Measurements from ENCODE around the gene SFRP2.

SFRP2 gene

GRCh38 chr4:153773236-153773690 is 15.6 kb downstream of the SFRP2 start:
- DNase-seq (ENCODE audit: low read depth, low spot score), result peak; percentile 29

GRCh38 chr4:153771046-153771445 is 17.8 kb downstream of the SFRP2 start:
- DNase-seq (ENCODE audit: low read depth, low spot score), result no peak

GRCh38 chr4:153766758-153767157 is 22.1 kb downstream of the SFRP2 start:
- no peak for DNase-seq (ENCODE audit: low read depth, low spot score)

- no peak for DNase-seq (ENCODE audit: low read depth, low spot score)
These were observed 23.0 kb downstream of the SFRP2 start for GRCh38 chr4:153765894-153766293.

GRCh38 chr4:153764601-153765368 is 24.1 kb downstream of the SFRP2 start:
- DNase-seq (ENCODE audit: low read depth, low spot score), result peak; percentile 70

- DNase-seq (ENCODE audit: low read depth, low spot score), result no peak
These were observed 25.5 kb downstream of the SFRP2 start for GRCh38 chr4:153763404-153763803.

GRCh38 chr4:153759407-153760316 is 29.2 kb downstream of the SFRP2 start, which contains the start of gene RNF175:
TSS of gene RNF175 (minus strand) at chr4:153760024. CDS start at chr4:153759862, 162 bp downstream.
- peak; percentile 59 for DNase-seq (ENCODE audit: low read depth, low spot score)

GRCh38 chr4:153758688-153759406 is 30.0 kb downstream of the SFRP2 start:
- DNase-seq (ENCODE audit: low read depth, low spot score), result no peak

GRCh38 chr4:153758136-153758535 is 30.7 kb downstream of the SFRP2 start:
- DNase-seq (ENCODE audit: low read depth, low spot score), result no peak

- DNase-seq (ENCODE audit: low read depth, low spot score), result peak; percentile 80
These were observed 31.5 kb downstream of the SFRP2 start for GRCh38 chr4:153757407-153757806.

GRCh38 chr4:153755186-153755585 is 33.7 kb downstream of the SFRP2 start:
- no peak for DNase-seq (ENCODE audit: low read depth, low spot score)

- DNase-seq (ENCODE audit: low read depth, low spot score), result peak; percentile 91
These were observed 38.6 kb downstream of the SFRP2 start for GRCh38 chr4:153750197-153750817.

GRCh38 chr4:153748378-153748777 is 40.5 kb downstream of the SFRP2 start:
- DNase-seq (ENCODE audit: low read depth, low spot score), result peak; percentile 82

- no peak for DNase-seq (ENCODE audit: low read depth, low spot score)
These were observed 41.4 kb downstream of the SFRP2 start for GRCh38 chr4:153747406-153747955.

GRCh38 chr4:153745651-153746050 is 43.2 kb downstream of the SFRP2 start:
- DNase-seq (ENCODE audit: low read depth, low spot score), result no peak

GRCh38 chr4:153741541-153741940 is 47.3 kb downstream of the SFRP2 start:
- no peak for DNase-seq (ENCODE audit: low read depth, low spot score)

- no peak for DNase-seq (ENCODE audit: low read depth, low spot score)
These were observed 52.9 kb downstream of the SFRP2 start for GRCh38 chr4:153735906-153736461.

GRCh38 chr4:153733751-153734448 is 55.0 kb downstream of the SFRP2 start:
- DNase-seq (ENCODE audit: low read depth, low spot score), result no peak

- DNase-seq (ENCODE audit: low read depth, low spot score), result peak; percentile 52
These were observed 57.6 kb downstream of the SFRP2 start for GRCh38 chr4:153731239-153731638.
